ENCODE measurements around the gene PABPC3. TPM values are rescaled to one million over a fixed set of nuclear protein-coding genes. Genes with fewer than 3 reads are reported as not detected.

PABPC3 gene
- total RNA-seq, 1 donor = under 0.01 TPM

GRCh38 chr13:25116044-25116443, 20.1 kb downstream of the PABPC3 start:
- no peaks in the 10 kb centered on the region for H4K20me1 ChIP-seq (ENCODE audit: insufficient read depth, low read length)
- H3K36me3 ChIP-seq (ENCODE audit: insufficient read depth, low read length) = no peaks in the 10 kb centered on the region
- no peak overlapping the region for H3K4me3 ChIP-seq (ENCODE audit: insufficient read depth, low read length)
- peaks cover 5% of the 10 kb centered on the region for H3K27me3 ChIP-seq (ENCODE audit: insufficient read depth, low read length)
- no peaks in the 10 kb centered on the region for H3K4me1 ChIP-seq (ENCODE audit: insufficient read depth, low read length)
- no peak for DNase-seq (ENCODE audit: insufficient read length, low spot score, missing footprints)
- H3K79me2 ChIP-seq (ENCODE audit: insufficient read depth, low read length) = no peaks in the 10 kb centered on the region
- no peak overlapping the region for H3K4me2 ChIP-seq (ENCODE audit: insufficient read depth, low read length)
- no peak for TF ChIP-seq CTCF (IDR thresholded peaks at IDR 0.05; ENCODE audit: extremely low read depth, low read depth, low read length)
- H3K9me3 ChIP-seq (ENCODE audit: low read depth, low read length) = no peaks in the 10 kb centered on the region
- H2AFZ ChIP-seq (ENCODE audit: low read length) = no peak overlapping the region
- H3K27ac ChIP-seq (ENCODE audit: low read depth, low read length) = no peak overlapping the region

- no peak overlapping the region for H3K4me2 ChIP-seq (ENCODE audit: insufficient read depth, low read length)
- peaks cover 5% of the 10 kb centered on the region for H3K27me3 ChIP-seq (ENCODE audit: insufficient read depth, low read length)
- no peaks in the 10 kb centered on the region for H4K20me1 ChIP-seq (ENCODE audit: insufficient read depth, low read length)
- H2AFZ ChIP-seq (ENCODE audit: low read length) = no peak overlapping the region
- no peak overlapping the region for H3K27ac ChIP-seq (ENCODE audit: low read depth, low read length)
- DNase-seq (ENCODE audit: insufficient read length, low spot score, missing footprints) = no peak
- H3K4me1 ChIP-seq (ENCODE audit: insufficient read depth, low read length) = no peaks in the 10 kb centered on the region
- H3K36me3 ChIP-seq (ENCODE audit: insufficient read depth, low read length) = no peaks in the 10 kb centered on the region
- TF ChIP-seq CTCF (IDR thresholded peaks at IDR 0.05; ENCODE audit: extremely low read depth, low read depth, low read length) = no peak
- no peaks in the 10 kb centered on the region for H3K79me2 ChIP-seq (ENCODE audit: insufficient read depth, low read length)
- H3K4me3 ChIP-seq (ENCODE audit: insufficient read depth, low read length) = no peak overlapping the region
- no peaks in the 10 kb centered on the region for H3K9me3 ChIP-seq (ENCODE audit: low read depth, low read length)
These were observed 21.4 kb downstream of the PABPC3 start for GRCh38 chr13:25117312-25117711.

GRCh38 chr13:25118378-25118905, 22.5 kb downstream of the PABPC3 start:
- no peaks in the 10 kb centered on the region for H3K36me3 ChIP-seq (ENCODE audit: insufficient read depth, low read length)
- H3K27ac ChIP-seq (ENCODE audit: low read depth, low read length) = no peak overlapping the region
- H3K27me3 ChIP-seq (ENCODE audit: insufficient read depth, low read length) = no peaks in the 10 kb centered on the region
- H3K4me1 ChIP-seq (ENCODE audit: insufficient read depth, low read length) = no peaks in the 10 kb centered on the region
- H3K79me2 ChIP-seq (ENCODE audit: insufficient read depth, low read length) = no peaks in the 10 kb centered on the region
- TF ChIP-seq CTCF (IDR thresholded peaks at IDR 0.05; ENCODE audit: extremely low read depth, low read depth, low read length) = no peak
- DNase-seq (ENCODE audit: insufficient read length, low spot score, missing footprints) = no peak
- no peaks in the 10 kb centered on the region for H4K20me1 ChIP-seq (ENCODE audit: insufficient read depth, low read length)
- H3K4me3 ChIP-seq (ENCODE audit: insufficient read depth, low read length) = no peak overlapping the region
- H3K9me3 ChIP-seq (ENCODE audit: low read depth, low read length) = no peaks in the 10 kb centered on the region
- no peak overlapping the region for H2AFZ ChIP-seq (ENCODE audit: low read length)
- H3K4me2 ChIP-seq (ENCODE audit: insufficient read depth, low read length) = no peak overlapping the region

- no peak overlapping the region for H3K27ac ChIP-seq (ENCODE audit: low read depth, low read length)
- no peaks in the 10 kb centered on the region for H3K4me1 ChIP-seq (ENCODE audit: insufficient read depth, low read length)
- no peaks in the 10 kb centered on the region for H3K36me3 ChIP-seq (ENCODE audit: insufficient read depth, low read length)
- no peaks in the 10 kb centered on the region for H3K79me2 ChIP-seq (ENCODE audit: insufficient read depth, low read length)
- no peaks in the 10 kb centered on the region for H4K20me1 ChIP-seq (ENCODE audit: insufficient read depth, low read length)
- no peak overlapping the region for H3K4me3 ChIP-seq (ENCODE audit: insufficient read depth, low read length)
- no peak for TF ChIP-seq CTCF (IDR thresholded peaks at IDR 0.05; ENCODE audit: extremely low read depth, low read depth, low read length)
- H3K27me3 ChIP-seq (ENCODE audit: insufficient read depth, low read length) = no peaks in the 10 kb centered on the region
- H3K9me3 ChIP-seq (ENCODE audit: low read depth, low read length) = peaks cover 4% of the 10 kb centered on the region
- H3K4me2 ChIP-seq (ENCODE audit: insufficient read depth, low read length) = no peak overlapping the region
- no peak overlapping the region for H2AFZ ChIP-seq (ENCODE audit: low read length)
- no peak for DNase-seq (ENCODE audit: insufficient read length, low spot score, missing footprints)
These were observed 35.0 kb downstream of the PABPC3 start for GRCh38 chr13:25130944-25131343.
